Effector memory CD8-positive, alpha-beta T cell (primary cell): ENCODE results near the gene NPR1.

Experiments used
- ATAC-seq: fragments of 150-1000 bp; cut with Tn5 transposase; replicated peaks from 2 replicates; pipeline ENCODE4 v1.10.0; 2021; ENCODE audit warnings: mild to moderate bottlenecking, moderate library complexity
- DNase-seq, 3 experiments: peaks; one replicate each; pipeline ENCODE4 v3.0.0; 2021
- H3K27ac Mint-ChIP-seq, 2 donors: one replicate each; pipeline ENCODE4 v1.8.0; 2022; ENCODE audit warnings: mild to moderate bottlenecking in 2 of 2, mixed read lengths in 2 of 2, moderate library complexity in 2 of 2
- H3K27me3 Mint-ChIP-seq, 2 donors: one replicate each; pipeline ENCODE4 v1.8.0; 2022; ENCODE audit warnings: mixed read lengths in 2 of 2
- H3K36me3 Mint-ChIP-seq: one replicate; pipeline ENCODE4 v1.8.0; 2022; ENCODE audit warnings: mild to moderate bottlenecking, moderate library complexity, mixed read lengths; ENCODE audit not compliant: insufficient read depth
- H3K4me1 Mint-ChIP-seq, 2 donors: one replicate each; pipeline ENCODE4 v1.8.0; 2022; ENCODE audit warnings: low read depth in 2 of 2, mixed read lengths in 2 of 2
- H3K4me3 Mint-ChIP-seq, 2 donors: one replicate each; pipeline ENCODE4 v1.8.0; 2022; ENCODE audit warnings: mild to moderate bottlenecking in 2 of 2, mixed read lengths in 2 of 2, moderate library complexity in 2 of 2
- H3K9me3 Mint-ChIP-seq, 2 donors: one replicate each; pipeline ENCODE4 v1.8.0; 2022; ENCODE audit warnings: mixed read lengths in 2 of 2

The NPR1 gene

DNA sequence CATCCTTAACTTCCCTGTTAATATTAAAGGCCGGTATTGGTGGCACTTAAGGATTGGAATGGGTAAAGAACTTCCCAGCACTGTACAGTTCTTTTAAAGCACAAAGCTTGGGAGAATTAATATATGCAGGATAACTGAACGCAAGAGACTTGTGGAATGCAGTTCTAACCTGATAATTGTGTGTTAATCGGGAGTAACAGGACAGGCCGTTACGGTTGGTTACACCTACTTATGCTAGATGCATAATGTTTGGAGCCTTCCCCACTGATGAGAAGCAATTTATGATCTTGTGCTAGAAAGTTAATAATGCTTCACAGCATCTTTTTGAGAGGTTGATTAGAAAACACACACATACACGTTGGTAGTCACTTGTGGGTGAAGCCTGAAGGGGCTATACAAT, 37.6 kb upstream of the NPR1 start:
- Mint-ChIP-seq H3K4me3 (no peak overlapping the region), H3K9me3 (no peaks in the 10 kb centered on the region), H3K27me3 (no peaks in the 10 kb centered on the region), H3K27ac (peak overlapping the region; percentile 25 to 38), H3K4me1 (peaks cover 33 to 52% of the 10 kb centered on the region in 2 donors), H3K36me3 (peaks cover 97% of the 10 kb centered on the region)
- DNase-seq = no peak
- no peak for ATAC-seq

DNA sequence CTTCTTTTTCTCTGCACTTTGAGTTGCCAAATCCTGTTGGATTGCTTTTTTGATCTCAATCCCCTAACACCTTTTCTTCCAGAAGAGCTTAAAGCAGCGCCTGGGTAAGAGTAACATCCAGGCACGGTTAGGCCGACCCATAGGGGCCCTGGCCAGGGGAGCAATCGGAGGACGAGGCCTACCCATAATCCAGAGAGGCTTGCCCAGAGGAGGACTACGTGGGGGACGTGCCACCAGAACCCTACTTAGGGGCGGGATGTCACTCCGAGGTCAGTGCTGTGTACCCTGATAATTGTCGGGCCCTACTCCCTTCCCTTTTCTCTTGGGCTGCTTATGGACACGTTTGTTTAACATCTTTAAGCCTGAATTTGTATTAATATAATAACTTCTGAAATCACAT, 36.3 kb upstream of the NPR1 start:
- ATAC-seq (no peak), DNase-seq (no peak)
- H3K36me3 Mint-ChIP-seq = peaks cover 97% of the 10 kb centered on the region
- H3K4me1 Mint-ChIP-seq = peaks cover 35 to 52% of the 10 kb centered on the region in 2 donors
- H3K9me3 Mint-ChIP-seq = no peaks in the 10 kb centered on the region
- peak overlapping the region in 1 of 2 donors; percentile 25 for H3K27ac Mint-ChIP-seq
- no peaks in the 10 kb centered on the region for H3K27me3 Mint-ChIP-seq
- H3K4me3 Mint-ChIP-seq = no peak overlapping the region

DNA sequence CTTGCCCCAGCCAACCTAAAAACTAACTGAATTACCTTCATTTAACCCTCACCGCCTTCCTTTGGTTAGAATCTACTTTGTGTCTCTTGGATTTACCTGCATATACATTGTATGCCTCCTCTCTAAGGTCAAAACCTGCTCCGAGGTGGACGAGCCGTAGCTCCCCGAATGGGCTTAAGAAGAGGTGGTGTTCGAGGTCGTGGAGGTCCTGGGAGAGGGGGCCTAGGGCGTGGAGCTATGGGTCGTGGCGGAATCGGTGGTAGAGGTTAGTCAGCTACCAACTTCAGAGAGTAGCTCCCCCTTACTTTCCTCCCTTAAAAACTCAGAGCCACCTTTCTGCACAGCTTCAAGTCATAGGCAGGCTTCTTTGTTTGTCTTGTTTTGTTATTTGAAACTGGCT, 35.4 kb upstream of the NPR1 start:
- Mint-ChIP-seq H3K4me1 (peaks cover 36 to 50% of the 10 kb centered on the region in 2 donors), H3K27ac (peak overlapping the region; percentile 62 to 86), H3K36me3 (peaks cover 94% of the 10 kb centered on the region), H3K4me3 (no peak overlapping the region), H3K9me3 (no peaks in the 10 kb centered on the region), H3K27me3 (no peaks in the 10 kb centered on the region)
- ATAC-seq = no peak
- no peak for DNase-seq

DNA sequence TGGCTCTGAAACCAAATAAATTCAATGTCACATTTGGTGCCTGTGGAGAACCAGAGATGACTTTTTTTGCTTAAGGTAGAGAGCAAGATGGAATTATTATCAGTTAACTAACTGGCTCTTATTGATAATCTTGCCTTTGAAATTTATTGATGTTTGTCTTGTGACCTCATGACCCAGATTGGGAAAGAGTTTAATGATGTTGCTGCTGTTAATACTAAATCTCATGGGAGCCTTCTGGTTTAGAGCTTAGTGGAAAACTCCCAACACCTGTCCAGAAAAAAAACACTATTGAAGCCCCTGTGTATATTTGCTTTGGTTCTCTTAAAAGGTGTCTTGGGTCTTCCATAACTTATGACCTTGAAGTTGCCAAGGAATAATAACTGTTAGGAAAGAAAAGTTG, 34.7 kb upstream of the NPR1 start:
- ATAC-seq (no peak), DNase-seq (no peak)
- peaks cover 34 to 50% of the 10 kb centered on the region in 2 donors for H3K4me1 Mint-ChIP-seq
- no peaks in the 10 kb centered on the region for H3K27me3 Mint-ChIP-seq
- no peak overlapping the region for H3K4me3 Mint-ChIP-seq
- H3K9me3 Mint-ChIP-seq = no peaks in the 10 kb centered on the region
- H3K36me3 Mint-ChIP-seq = peaks cover 87% of the 10 kb centered on the region
- peak overlapping the region; percentile 62 to 86 for H3K27ac Mint-ChIP-seq

DNA sequence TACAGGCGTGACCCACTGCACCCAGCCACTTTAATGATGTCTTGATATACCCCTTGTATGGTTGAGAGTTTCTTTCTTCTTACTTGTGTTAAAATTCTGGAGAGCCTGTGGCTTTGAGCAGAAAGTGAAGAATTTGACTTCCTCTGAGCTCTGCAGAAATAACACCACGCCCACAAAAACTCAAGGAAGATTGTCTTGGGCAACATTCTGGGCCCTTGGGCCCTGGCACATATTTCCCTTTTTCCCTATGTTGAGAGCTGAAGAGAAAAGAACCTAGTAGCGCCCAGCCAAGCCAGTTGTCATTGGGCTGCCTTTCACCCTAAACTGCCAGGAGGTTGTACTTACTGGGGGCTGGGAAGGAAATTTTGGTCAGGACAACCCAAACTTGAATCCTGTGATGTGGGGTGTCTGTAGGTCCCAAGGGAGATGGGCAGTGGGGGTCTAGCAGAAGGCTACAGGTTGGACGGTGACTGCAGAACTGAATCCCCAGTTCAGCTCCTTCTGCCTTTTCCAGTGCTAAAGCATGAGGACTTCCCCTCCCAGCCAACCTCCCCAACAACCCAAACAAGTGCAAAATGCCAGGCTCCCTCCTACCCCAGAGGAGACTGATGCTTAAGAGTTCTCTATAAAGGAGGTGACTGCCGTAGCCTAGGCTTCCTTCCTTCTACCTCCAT, 31.7 kb upstream of the NPR1 start:
- H3K4me3 Mint-ChIP-seq = no peak overlapping the region
- ATAC-seq (no peak), DNase-seq (no peak)
- H3K4me1 Mint-ChIP-seq = peaks cover 40 to 50% of the 10 kb centered on the region in 2 donors
- peak overlapping the region in 1 of 2 donors; percentile 75 for H3K27ac Mint-ChIP-seq
- peaks cover 59% of the 10 kb centered on the region for H3K36me3 Mint-ChIP-seq
- H3K27me3 Mint-ChIP-seq = no peaks in the 10 kb centered on the region
- H3K9me3 Mint-ChIP-seq = no peaks in the 10 kb centered on the region

DNA sequence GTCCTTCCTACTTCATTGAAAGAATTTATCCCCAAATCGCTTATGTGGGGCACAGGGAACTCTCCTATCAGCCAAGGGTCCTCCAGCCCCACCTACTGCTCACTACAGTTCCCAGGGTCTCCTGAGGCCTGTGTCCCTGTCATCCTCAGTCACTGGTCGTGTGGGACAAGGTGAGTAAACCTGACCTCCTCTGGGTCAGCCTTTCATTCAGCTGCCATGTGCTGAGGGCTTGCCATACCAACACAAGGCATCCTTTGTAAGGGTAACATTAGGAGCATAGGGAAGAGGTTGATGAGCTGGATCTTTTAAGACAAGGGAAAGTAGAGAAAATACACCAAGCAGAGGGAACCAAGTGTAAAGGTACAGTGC, 31.2 kb upstream of the NPR1 start:
- Mint-ChIP-seq H3K27ac (peak overlapping the region in 1 of 2 donors; percentile 75), H3K27me3 (no peaks in the 10 kb centered on the region), H3K9me3 (no peaks in the 10 kb centered on the region), H3K4me1 (peaks cover 38 to 45% of the 10 kb centered on the region in 2 donors), H3K36me3 (peaks cover 54% of the 10 kb centered on the region), H3K4me3 (no peak overlapping the region)
- ATAC-seq = no peak
- no peak for DNase-seq

DNA sequence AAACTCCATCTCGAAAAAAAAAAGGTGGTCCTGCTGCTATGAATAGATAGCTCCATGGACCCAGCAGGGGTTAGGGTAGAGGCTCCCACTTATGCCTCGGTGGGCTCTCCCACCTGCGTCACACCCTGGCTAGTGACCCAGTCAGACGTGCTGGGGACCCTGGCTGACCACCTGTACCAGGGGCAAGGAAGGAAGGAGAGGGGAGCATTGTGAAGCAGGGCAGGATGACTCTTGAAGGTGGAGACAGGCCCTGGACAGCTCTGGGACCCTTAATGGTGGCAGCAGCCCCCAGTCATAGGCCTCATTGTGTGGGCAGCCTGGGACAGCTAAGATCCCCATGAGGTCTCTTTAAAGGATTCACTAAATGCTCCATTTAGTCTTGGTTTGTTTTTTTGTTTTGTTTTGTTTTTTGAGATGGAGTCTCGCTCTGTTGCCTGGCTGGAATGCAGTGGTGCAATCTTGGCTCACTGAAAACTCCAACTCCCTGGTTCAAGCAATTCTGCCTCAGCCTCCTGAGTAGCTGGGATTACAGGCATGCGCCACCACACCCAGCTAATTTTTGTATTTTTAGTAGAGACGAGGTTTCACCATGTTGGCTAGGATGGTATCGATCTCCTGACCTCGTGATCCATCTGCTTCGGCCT, 30.4 kb upstream of the NPR1 start:
- Mint-ChIP-seq H3K36me3 (peaks cover 46% of the 10 kb centered on the region), H3K27ac (peak overlapping the region; percentile 86 to 87), H3K27me3 (no peaks in the 10 kb centered on the region), H3K9me3 (no peaks in the 10 kb centered on the region), H3K4me3 (no peak overlapping the region), H3K4me1 (peaks cover 35 to 39% of the 10 kb centered on the region in 2 donors)
- DNase-seq (no peak), ATAC-seq (no peak)

DNA sequence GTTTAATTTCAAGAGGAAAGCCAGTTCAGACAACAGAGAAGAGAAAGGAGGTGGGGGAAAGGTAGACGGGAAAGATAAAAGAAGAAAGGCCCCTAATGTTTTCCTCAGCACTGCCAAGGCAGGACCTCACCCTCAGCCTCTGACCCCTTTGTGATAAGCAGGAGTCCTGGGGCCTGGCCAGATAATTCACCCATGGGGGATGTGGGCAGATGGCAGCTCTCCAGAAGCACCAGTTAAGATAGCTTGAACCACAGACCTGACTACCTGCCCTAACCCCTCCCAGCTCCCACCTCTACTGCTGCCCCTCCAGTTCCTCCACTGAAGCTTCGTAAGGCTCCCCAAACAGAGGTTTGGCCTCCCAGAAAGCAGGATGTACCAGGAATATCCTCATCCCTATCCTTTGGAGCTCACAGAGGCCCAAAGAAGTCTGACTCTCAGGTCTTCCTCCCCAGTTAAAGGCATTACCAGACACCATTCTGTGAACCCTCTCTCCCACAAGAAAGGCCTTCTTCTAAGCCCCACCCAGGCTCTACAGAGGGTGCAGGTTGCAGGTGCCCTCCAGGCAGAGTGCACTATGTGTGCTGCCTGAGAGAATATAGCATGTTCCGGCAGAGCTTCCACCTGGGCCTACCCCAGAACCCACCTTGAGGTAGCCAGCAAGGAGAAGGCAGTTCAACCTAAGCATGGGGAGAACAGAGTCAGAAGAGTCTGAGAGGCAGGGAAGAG, 29.2 kb upstream of the NPR1 start:
- Mint-ChIP-seq H3K9me3 (no peaks in the 10 kb centered on the region), H3K4me3 (no peak overlapping the region), H3K4me1 (peaks cover 26 to 30% of the 10 kb centered on the region in 2 donors), H3K36me3 (peaks cover 34% of the 10 kb centered on the region), H3K27me3 (no peaks in the 10 kb centered on the region), H3K27ac (peak overlapping the region; percentile 35 to 86)
- DNase-seq (no peak), ATAC-seq (no peak)

DNA sequence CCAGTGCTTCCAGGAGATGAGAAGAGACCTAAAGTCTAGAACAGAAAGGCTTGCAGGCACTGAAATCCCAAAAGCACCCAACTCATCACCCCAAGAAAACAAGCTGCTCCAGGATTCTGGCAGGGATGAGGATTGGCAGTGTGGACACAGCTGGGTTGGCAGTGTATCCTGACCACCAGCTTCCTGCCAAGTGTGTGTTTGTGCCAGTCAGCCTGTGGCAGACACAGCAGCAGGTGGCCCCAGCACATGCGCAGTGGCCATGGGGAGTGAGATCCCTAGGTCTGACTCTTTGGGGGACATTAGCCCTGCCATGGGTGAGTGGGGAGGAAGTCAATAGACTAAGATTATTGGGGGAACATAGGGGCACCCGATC, 28.6 kb upstream of the NPR1 start:
- Mint-ChIP-seq H3K36me3 (peaks cover 29% of the 10 kb centered on the region), H3K27ac (peak overlapping the region; percentile 35 to 86), H3K9me3 (no peaks in the 10 kb centered on the region), H3K4me1 (peaks cover 26 to 30% of the 10 kb centered on the region in 2 donors), H3K4me3 (no peak overlapping the region), H3K27me3 (no peaks in the 10 kb centered on the region)
- no peak for DNase-seq
- no peak for ATAC-seq

DNA sequence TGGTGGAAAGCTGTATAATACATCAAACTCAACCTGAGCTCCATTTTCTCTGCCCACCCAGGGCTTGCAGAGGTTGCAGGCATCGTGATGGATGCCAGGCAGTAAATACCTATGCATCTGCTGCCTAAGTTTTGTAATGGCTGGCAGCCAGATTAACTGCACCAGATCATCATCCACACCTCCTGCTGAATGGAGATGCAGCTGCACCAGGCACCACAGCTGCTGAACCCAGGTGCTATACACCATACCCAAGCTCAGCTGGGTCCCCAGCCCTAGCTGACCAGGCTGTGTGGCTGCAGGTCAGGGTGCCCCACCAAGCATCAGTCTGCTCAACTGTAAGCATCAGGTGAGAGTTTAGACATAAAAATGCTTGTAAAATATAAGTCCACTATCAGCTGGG, 26.7 kb upstream of the NPR1 start:
- Mint-ChIP-seq H3K27me3 (no peaks in the 10 kb centered on the region), H3K4me1 (peaks cover 16 to 18% of the 10 kb centered on the region in 2 donors), H3K4me3 (no peak overlapping the region), H3K9me3 (no peaks in the 10 kb centered on the region), H3K27ac (no peak overlapping the region), H3K36me3 (peaks cover 10% of the 10 kb centered on the region)
- no peak for DNase-seq
- no peak for ATAC-seq

DNA sequence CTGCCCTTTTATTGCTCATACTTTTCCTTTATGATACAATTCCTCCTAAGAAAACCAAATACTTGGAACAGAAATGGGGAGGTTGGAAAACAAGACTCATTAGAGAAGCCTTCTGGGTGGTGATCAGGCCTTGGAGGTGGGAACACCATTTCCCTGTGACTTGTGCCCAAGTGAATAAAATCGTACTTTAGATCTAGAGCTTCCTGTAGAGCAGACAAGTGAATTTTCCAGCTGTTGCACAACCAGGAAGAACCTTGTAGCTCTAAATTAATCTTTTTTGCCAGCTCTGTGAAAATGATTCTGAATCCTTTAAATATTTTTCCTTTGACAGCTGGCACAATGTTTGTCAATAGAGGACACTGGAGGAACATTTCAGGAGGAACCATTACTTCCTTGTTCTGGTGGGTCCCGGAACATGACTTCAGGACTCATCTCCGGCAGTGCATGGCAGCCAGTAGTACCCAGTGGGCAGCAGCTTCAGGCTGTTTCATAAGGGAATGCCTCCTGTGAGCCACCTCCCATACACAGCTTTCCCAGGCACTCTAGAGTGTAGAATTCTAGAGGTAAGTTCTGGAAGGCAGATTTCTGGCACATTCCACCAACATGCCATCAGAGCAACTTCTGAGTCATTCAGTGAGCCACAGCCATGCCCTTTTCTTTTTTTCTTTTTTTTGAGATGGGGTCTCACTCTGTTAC, 25.5 kb upstream of the NPR1 start:
- no peak overlapping the region for H3K4me3 Mint-ChIP-seq
- H3K27ac Mint-ChIP-seq = no peak overlapping the region
- no peak for ATAC-seq
- DNase-seq = no peak
- H3K9me3 Mint-ChIP-seq = no peaks in the 10 kb centered on the region
- peaks cover 9% of the 10 kb centered on the region in 2 donors for H3K4me1 Mint-ChIP-seq
- H3K36me3 Mint-ChIP-seq = no peaks in the 10 kb centered on the region
- H3K27me3 Mint-ChIP-seq = no peaks in the 10 kb centered on the region

DNA sequence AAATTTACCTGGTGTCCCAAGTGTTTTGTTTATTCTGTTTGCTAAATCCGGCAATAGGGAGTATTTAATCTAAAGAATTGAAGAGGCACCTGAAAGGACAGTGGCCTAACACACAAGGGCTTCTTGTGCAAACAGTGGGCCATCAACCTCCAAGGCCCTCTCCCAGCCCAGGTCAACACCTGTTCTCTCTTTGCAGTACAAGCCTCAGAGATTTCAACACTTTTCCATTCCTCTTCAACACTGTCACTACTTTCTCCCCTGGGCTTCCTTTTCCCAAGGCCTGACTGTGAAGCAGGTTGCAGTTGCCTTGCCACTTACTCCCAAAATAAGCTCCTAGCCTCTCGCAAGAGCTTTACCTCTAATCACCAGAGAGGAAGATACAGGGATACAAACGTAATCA, 23.2 kb upstream of the NPR1 start:
- Mint-ChIP-seq H3K36me3 (peaks cover 10% of the 10 kb centered on the region), H3K4me1 (peaks cover 9 to 12% of the 10 kb centered on the region in 2 donors), H3K4me3 (no peak overlapping the region), H3K27ac (no peak overlapping the region), H3K27me3 (no peaks in the 10 kb centered on the region), H3K9me3 (no peaks in the 10 kb centered on the region)
- no peak for DNase-seq
- ATAC-seq = no peak

DNA sequence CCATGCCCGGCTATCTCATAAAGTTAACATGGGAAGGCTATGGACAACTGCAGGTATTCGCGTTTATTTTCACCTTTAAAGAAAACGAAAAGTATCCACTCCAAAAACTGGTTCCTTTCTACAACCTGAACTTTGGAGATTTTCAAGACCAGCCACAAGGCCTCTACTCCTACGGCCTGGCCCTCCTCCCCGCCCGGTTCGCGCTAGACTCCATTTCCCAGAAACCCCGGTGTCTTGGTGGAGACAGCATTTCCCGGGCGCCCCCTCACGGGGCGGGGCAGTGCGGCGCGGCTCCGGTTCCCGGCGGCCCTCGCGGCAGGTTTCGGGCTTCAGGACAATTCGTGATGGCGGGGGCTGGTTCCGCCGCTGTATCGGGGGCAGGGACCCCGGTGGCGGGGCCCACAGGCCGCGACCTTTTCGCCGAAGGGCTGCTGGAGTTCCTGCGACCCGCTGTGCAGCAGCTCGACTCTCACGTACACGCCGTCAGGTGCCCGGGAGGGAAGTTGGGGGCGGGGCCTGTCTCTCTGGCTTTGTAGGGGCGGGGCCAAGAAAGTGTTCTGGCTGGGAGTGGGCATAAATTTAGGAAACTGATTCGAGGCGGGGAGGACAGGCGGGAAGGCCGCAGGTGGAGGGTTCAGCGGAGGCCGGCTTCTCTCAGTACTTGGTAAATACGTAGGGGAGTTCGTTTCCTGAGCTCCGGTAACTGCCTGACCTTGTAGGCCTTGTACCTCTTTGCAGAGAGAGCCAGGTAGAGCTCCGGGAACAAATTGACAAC, 19.9 kb upstream of the NPR1 start, which contains the start of gene SNAPIN:
SNAPIN (plus strand) TSS at position 304 of the 775 bp plus-strand sequence; CDS start at position 345, 41 bp downstream.
- peak; percentile 98 for ATAC-seq
- peak; percentile 83 to 89 (median 84) for DNase-seq
- peaks cover 9 to 12% of the 10 kb centered on the region in 2 donors for H3K4me1 Mint-ChIP-seq
- no peaks in the 10 kb centered on the region for H3K9me3 Mint-ChIP-seq
- no peaks in the 10 kb centered on the region for H3K27me3 Mint-ChIP-seq
- H3K27ac Mint-ChIP-seq = peak within 1 kb of the TSS; percentile 89 to 94
- peak within 1 kb of the TSS; percentile 94 to 95 for H3K4me3 Mint-ChIP-seq
- peaks cover 39% of the 10 kb centered on the region for H3K36me3 Mint-ChIP-seq
